ENCODE results near the gene FYN. TPM values are rescaled to one million over a fixed set of nuclear protein-coding genes. Genes with fewer than 3 reads are reported as not detected.
A peak's percentile ranks its signal among the peaks of the same experiment; 100 is the strongest.

The FYN gene
- polyA plus RNA-seq, 1 experiment = 55.1 TPM

- POLR2A ChIA-PET = no interaction called here
- no peak for DNase-seq (ENCODE audit: low read depth)
- TF ChIP-seq CTCF (IDR thresholded peaks at IDR 0.05; ENCODE audit: insufficient read depth, low read depth, low read length) = no peak
- CTCF ChIA-PET = no interaction called here
- no peaks in the 10 kb centered on the region; the same call in 1 of the 2 replicates for H3K27me3 ChIP-seq (ENCODE audit: control insufficient read depth, insufficient read depth, low read length)
- no peak overlapping the region for H3K4me3 ChIP-seq (ENCODE audit: low read depth, low read length)
- no peaks in the 10 kb centered on the region for H3K36me3 ChIP-seq (ENCODE audit: control insufficient read depth, insufficient read depth, low read length)
These were observed 53.8 kb downstream of the FYN start for GRCh38 chr6:111819458-111819857.

- Histone ChIP-seq H3K4me3 (ENCODE audit: low read depth, low read length) (no peak overlapping the region), H3K27me3 (ENCODE audit: control insufficient read depth, insufficient read depth, low read length) (no peaks in the 10 kb centered on the region; the same call in 1 of the 2 replicates), H3K36me3 (ENCODE audit: control insufficient read depth, insufficient read depth, low read length) (no peaks in the 10 kb centered on the region)
- TF ChIP-seq CTCF (IDR thresholded peaks at IDR 0.05; ENCODE audit: insufficient read depth, low read depth, low read length) = no peak
- CTCF ChIA-PET = interaction anchor here (1.1 kb wide), 1 partner anchor 10 kb away, joined by 3 read pairs; no protein-coding TSS in a partner anchor
- DNase-seq (ENCODE audit: low read depth) = no peak
- POLR2A ChIA-PET = no interaction called here
These were observed 54.6 kb downstream of the FYN start for GRCh38 chr6:111818539-111819226.

- POLR2A ChIA-PET = no interaction called here
- TF ChIP-seq CTCF (IDR thresholded peaks at IDR 0.05; ENCODE audit: insufficient read depth, low read depth, low read length) = no peak
- CTCF ChIA-PET = interaction anchor here (1.1 kb wide), 1 partner anchor 12 kb away, joined by 5 read pairs; no protein-coding TSS in a partner anchor
- no peak for DNase-seq (ENCODE audit: low read depth)
- Histone ChIP-seq H3K4me3 (ENCODE audit: low read depth, low read length) (no peak overlapping the region), H3K36me3 (ENCODE audit: control insufficient read depth, insufficient read depth, low read length) (no peaks in the 10 kb centered on the region), H3K27me3 (ENCODE audit: control insufficient read depth, insufficient read depth, low read length) (no peaks in the 10 kb centered on the region; the same call in 1 of the 2 replicates)
These were observed 55.7 kb downstream of the FYN start for GRCh38 chr6:111817451-111818120.

DNA sequence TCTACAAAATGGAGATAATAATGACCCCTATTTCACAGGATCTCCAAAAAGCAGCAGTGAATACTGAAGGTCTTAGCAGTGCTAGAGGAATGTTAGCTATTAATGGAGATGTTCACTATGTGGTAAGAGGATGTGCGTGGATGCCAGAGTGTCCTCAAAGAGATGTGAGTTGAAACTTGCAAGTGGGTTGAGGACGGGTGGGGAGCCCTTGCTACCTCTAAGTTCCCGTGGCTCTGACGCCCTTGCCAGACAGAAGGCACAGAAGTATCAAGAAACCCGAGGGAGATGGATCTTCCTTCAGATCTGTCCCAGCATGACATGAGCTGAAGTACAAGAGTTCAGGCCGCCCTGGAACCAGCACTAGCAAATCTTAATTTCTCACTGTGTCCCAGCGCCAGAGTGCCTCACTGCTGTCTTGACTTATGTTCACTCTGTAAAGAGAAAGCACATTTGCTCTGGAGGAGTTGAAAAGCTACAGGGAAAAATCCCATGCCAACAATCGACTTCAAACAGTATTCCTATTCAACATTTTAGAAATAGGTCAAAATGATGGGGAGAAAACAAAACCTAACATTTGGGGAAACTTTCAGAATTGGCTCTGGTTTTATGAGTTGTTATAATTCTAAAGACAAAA lies 59.5 kb downstream of the FYN start:
- TF ChIP-seq CTCF (IDR thresholded peaks at IDR 0.05; ENCODE audit: insufficient read depth, low read depth, low read length) = no peak
- ChIA-PET CTCF (interaction anchor here (0.6 to 1.4 kb wide), 2 partner anchors 44 to 230 kb away, joined by 3 to 4 read pairs; no protein-coding TSS in a partner anchor), POLR2A (interaction anchor here (0.7 kb wide), 1 partner anchor 10 kb away, joined by 3 read pairs; no protein-coding TSS in a partner anchor)
- no peak for DNase-seq (ENCODE audit: low read depth)
- Histone ChIP-seq H3K36me3 (ENCODE audit: control insufficient read depth, insufficient read depth, low read length) (no peaks in the 10 kb centered on the region), H3K4me3 (ENCODE audit: low read depth, low read length) (no peak overlapping the region), H3K27me3 (ENCODE audit: control insufficient read depth, insufficient read depth, low read length) (no peaks in the 10 kb centered on the region; the same call in 1 of the 2 replicates)

DNA sequence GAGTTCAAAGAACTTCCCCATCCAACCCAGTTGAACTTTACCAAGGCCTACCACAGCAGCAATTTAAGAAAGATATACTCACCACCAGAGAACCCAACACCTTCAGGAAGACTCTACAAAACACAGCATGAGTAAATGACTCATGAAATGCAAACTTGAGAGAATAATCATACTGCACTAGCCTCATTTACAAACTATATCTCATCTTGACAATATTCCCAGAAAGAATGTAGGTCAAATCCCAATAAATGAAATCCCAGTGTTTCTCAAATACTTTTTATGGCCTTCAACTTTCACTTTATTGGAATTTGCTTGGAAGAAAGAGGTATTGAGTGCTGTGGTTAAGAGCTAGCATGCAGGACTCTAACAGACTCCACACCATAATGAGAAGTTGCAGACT lies 60.0 kb downstream of the FYN start:
- CTCF ChIA-PET = interaction anchor here (1.4 kb wide), 1 partner anchor 230 kb away, joined by 4 read pairs; no protein-coding TSS in a partner anchor
- Histone ChIP-seq H3K4me3 (ENCODE audit: low read depth, low read length) (no peak overlapping the region), H3K27me3 (ENCODE audit: control insufficient read depth, insufficient read depth, low read length) (no peaks in the 10 kb centered on the region), H3K36me3 (ENCODE audit: control insufficient read depth, insufficient read depth, low read length) (no peaks in the 10 kb centered on the region)
- POLR2A ChIA-PET = interaction anchor here (0.7 kb wide), 1 partner anchor 11 kb away, joined by 3 read pairs; no protein-coding TSS in a partner anchor
- TF ChIP-seq CTCF (IDR thresholded peaks at IDR 0.05; ENCODE audit: insufficient read depth, low read depth, low read length) = no peak
- DNase-seq (ENCODE audit: low read depth) = peak; percentile 76

Data from BJ (cell line).